GM18519 (cell line): Measurements from ENCODE around the gene EIF1B.
"Not testable (repeated sequence)": the region's sequence is repeated elsewhere in the genome, so short reads cannot be mapped to it uniquely, and the experiment has no call there.

ENCODE experiments used
- ATAC-seq: cut with Tn5 transposase; IDR thresholded peaks from one replicate; pipeline ENCODE4 v1.9.1; 2021; ENCODE audit warnings: mild to moderate bottlenecking, moderate library complexity; ENCODE audit not compliant: unreplicated experiment, low FRiP score

Gene EIF1B

DNA sequence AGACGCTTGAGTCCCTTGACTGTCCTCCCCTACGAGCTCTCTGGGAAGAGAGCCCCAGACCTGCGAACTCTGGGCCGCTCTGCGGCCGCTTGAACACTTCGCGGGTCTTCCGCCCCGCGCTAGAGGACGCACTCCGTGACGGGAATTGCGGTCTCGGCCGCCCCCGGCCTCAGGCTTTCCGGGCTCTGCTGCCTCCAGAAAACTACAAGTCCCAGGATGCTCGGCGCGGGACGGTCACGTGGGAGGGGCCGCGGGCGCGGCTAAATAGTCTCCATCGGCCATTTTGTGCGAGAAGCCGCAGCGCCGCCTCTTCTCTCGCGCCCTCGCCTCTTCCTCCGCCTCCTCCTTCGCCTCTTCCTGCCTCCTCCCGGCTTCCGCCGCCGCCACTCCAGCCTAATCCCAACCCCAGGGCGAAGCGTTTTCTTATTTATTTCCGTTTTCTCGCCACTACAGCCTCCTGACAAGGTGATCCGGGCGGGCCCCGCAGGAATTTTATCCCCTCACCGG, at the start of gene EIF1B:
Gene EIF1B, plus strand, starts transcription at position 290 of the 507 bp plus-strand sequence. CDS start 235 bp downstream, outside the sequence.
- peak; percentile 97 for ATAC-seq

DNA sequence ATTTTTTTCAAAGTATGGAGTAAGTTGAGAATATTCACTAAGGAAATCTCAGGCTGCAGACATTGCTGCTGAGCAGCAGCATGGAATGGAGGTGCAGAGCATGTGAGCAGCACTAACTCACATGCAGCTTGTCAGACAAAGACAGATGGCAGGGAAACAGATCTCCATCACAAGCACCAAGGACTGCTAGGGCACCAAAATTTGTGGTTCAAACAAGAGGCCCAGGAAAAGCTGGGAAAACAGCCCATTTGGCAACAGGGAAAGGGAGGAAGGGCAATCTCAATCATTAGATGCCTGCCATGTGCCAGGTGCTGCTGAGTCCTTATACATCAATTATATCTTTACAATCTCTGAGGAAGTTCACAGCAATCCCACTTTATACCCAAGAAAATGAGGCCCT, 47.2 kb upstream of the EIF1B start:
- ATAC-seq, result no peak

DNA sequence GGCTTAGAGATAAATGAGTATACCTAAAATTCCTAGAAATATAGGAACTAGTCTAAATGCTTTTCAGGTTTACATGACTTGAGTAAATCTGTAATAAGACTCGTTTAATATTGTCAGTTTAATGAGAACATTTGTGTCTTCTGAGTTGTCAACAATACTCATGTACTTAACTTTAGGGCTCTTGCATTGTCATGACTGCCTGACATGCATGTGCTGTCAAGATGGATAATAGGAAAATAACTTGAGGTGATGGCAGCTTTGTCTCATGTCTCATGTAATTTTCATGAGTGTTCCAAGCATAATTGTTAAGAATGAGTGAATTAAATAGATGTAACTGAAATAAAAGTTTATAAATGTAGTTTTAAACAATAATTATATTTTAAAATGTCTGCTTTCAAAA, 45.1 kb upstream of the EIF1B start:
- ATAC-seq, result no peak

DNA sequence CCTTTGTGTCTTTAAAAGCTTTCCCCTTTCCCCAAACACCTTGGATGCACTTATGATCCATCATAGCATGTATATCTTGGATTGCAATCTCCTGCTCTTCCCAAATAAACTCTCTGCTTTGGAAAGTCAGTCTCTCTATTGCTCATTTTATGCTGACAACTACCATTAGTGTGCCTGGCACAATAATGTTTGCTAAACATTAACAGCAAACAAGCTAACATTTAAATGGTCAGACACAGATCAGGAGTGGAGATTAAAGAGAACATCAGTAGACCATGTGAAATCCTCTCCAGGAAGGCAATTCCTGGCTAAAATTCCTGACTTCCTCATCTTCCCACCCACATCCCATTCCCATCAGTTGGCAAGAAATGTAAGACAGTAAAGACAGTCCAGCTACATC, 44.3 kb upstream of the EIF1B start:
- no peak for ATAC-seq

DNA sequence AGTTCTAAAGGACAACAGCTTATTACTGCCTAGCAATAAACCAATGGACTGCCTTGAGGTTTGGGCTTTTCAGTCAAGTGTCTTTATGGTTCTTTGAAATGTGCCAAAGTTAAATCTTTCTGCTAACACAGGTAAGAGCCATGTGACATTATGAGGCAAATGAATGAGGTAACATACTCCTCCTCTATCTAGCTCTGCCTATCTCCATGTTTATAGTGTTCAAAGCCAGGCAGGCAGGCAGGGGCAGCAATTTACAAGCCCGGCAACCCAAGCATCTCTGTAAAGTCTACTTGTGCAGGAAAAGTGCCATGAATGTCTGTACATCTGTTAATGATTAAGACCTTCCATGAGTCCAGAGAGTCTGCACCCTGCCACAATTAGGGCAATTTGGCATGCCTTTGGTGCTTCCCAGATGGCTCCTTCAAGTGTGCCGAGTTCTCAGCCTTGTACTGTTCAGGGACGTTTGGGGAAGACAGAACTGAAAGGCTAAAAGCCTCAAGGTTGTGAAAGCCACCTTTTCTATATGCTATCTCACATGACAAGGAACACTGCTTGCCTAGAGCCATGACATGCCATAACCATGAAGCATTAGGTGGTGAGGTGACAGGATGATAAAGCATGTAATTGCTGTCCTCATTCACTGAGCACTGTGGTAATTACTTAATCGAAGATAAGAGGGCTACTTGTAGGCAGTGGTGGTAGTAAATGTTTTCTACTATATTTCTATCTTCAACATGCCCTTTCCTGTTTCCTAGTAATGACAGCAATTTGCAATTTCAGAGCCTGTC, 41.4 kb upstream of the EIF1B start:
- no peak for ATAC-seq

DNA sequence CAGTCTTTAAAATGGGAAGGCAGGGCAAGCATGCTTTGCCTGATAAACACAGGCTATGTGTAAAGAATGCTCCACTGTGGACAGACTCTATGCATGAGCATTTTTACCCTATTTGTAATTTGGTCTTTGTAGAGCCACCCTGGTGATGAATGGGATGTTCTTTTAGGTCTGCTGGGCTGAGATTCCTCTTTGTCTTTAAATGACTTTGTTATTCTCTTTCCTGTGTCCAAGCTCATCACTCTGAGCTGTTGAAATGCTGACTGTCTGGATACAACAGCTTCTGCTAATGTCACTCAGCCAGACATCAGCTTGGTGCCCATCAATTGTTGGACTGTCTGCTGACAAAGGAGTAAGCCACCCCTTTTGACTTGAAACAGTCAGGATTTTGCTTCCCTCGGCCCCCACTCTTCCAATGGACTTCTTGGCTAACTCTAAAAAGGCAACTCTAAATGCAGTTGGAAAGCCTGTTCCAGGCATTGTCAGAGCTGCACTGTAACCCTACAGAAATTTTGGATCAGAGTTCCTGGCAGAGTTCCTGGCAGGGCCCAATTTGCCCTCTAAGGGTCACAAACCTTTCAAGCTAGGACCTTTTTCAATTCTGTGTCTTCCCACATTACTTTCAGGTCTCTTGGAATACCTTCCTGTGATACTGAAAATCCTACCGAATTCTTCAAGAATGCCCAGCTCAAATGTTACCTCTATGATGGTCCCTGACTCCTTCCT, 40.5 kb upstream of the EIF1B start:
- no peak for ATAC-seq

DNA sequence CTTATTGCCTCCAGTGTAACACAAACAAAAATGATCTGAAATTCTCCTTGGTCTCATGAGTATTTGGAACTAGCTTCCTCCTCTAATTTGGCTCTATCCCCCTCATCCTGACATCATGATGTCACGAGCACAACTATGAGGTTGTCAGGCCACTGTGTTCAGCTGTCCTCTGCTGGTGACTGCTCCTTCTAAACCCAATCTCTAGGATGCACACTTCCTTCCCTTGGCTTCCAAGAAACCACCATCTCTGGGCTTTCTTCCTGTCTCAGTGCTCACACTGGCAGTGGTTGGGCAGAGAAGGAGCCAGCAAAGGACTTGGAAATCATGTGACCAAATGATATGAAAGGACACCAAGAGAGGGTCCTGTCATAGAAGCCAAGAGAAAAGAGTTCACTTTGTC, 30.7 kb upstream of the EIF1B start:
- ATAC-seq, result no peak

DNA sequence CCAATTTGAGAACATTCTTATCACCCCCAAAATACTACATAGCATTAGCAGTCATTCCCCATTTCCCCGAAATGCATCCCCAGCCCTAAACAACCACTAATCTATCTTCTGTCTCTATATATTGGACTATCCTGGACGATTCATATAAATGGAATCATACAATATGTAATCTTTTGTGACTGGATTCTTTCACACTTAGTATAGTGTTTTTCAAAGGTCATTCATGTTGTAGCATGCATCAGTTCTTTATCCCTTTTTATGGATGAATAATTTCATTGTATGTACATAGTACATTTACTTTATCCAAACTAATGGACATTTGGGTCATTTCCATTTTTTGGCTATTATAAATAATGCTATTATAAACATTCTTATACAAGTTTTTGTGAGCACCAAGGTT, 27.5 kb upstream of the EIF1B start:
- ATAC-seq, result no peak

DNA sequence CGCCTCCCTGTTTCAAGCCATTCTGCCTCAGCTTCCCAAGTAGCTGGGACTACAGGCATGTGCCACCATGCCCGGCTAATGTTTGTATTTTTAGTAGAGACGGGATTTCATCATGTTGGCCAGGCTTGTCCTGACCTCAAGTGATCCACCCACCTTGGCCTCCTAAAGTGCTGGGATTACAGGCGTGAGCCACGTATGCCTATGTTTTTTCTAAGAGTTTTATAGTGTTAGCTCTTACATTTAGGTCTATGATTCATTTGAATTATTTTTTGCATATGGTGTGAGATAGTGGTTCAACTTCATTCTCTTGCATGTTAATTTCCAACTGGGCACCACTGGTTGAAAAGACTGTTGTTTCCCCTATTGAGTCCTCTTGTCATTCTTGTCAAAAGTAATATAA, 26.4 kb upstream of the EIF1B start:
- ATAC-seq, result not testable (repeated sequence)

DNA sequence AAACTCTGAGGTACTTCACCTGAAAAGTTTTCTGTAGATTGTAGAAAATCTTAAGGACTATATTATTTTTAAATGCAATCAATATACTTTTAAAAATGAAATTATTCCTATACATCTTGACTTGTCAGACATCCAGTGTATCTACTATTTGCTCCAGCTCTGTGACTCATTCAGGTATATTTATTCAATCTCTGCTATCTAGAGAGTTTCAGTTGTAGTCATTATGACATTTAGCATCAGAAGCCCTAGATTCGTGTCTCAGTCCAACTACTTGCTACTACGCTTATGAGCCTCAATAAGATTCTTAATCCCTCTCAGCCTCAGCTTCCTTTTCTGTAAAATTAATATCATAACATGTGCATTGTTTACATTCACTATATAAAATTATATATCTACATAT, 22.3 kb upstream of the EIF1B start:
- no peak for ATAC-seq

DNA sequence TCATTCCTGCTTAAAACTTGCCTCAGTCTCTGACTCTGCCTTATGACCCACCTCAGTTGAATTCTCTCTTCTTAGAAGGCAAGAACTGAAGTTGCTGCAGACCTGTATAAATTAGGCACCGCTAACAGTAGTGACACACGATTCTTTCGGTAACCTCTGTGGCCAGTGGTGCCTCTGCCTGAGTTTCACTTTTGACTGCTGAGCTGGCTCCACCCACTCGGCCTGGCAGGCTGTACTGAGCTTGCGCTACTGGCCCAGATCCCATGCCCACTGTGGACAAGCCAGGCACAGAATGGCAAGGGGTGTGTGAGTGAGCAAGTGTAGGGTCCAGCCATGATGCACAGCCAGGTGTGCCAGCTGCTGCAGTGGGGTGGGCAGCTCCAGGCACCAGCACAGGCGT, 19.1 kb upstream of the EIF1B start:
- ATAC-seq, result no peak

DNA sequence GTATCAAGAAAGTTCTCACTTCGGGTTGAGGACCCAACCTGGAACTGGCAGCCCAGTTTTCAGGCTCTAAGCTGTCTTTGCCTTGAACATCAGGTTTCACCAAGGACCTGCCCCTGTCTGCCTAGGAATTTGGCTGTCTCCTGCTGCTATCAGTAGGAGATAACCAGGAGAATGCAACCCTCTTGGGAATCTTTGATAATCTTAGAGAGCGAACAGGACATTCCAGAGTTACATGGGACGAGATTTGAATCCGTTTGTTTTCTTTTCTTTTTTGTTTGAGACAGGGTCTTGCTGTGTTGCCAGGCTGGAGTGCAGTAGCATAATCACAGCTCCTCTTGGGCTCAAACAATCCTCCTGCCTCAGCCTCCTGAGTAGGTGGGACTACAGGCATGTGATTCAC, 18.0 kb upstream of the EIF1B start:
- ATAC-seq, result no peak

DNA sequence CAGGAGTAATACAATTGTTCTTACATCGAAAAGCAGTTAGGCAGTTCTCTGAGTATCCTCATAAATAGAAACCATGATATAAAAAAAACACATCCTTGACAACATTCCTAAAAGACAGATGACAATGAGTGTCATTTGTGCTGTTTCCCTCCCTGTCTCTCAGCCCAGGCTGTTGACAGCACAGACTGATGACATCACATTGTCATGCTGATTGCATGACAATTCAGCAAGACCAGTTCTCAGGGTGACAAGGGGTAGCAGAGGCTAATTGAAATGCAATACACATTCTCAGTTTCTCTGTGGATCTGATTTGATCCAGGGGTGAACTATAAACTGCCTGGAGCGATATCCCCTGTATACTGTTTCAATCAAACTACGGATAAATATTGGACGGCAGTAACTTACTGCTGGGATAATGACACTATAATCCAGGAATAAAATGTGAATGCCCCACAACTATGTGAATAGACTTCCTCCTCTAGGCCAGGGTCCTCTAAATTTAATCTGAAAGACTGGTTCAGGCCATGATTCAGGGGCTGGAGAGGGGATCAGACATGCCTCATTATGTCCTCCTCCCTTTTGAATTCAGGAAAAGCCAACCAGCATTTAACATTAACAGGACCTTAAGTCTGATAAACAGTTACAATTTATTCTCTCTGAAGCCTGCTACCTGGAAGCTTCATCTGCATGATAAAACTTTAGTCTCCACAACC, 16.7 kb upstream of the EIF1B start:
- ATAC-seq, result no peak

DNA sequence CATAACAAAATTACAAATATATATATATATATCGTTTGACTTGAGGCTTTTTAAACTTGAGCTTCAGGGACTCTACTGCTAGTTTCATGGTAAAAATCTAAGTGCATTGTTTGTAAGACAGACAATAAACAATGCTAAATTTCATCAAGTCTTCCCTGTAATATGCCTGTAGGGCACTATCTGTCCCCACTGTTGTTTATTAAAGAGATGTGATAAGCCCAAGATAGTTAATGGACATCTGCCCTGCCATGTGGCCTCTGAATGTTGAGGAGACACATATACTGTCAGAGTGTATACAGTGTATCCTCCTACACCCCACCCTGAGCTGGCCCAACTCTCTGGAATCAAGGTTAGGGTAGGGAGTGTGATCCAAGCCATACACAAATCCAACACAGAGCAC, 15.1 kb upstream of the EIF1B start:
- ATAC-seq, result no peak

DNA sequence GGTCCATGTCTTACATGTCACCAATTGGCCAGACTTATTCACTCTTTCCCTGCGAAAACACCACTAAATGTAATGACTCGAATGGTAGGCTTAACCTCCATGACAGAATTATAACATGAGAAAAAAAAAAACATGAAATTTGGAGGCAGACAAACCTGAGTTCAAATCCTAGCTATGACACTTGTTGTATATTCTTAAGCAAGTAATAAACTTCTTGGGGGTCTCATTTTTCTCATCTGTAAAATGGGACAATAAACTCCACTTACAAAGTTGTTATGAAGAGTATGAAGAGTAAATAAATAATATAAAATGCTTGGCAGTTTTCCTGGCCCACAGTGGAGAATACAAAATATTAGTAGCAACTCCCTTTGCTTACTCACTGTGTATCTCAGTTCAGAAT, 11.4 kb upstream of the EIF1B start:
- no peak for ATAC-seq

DNA sequence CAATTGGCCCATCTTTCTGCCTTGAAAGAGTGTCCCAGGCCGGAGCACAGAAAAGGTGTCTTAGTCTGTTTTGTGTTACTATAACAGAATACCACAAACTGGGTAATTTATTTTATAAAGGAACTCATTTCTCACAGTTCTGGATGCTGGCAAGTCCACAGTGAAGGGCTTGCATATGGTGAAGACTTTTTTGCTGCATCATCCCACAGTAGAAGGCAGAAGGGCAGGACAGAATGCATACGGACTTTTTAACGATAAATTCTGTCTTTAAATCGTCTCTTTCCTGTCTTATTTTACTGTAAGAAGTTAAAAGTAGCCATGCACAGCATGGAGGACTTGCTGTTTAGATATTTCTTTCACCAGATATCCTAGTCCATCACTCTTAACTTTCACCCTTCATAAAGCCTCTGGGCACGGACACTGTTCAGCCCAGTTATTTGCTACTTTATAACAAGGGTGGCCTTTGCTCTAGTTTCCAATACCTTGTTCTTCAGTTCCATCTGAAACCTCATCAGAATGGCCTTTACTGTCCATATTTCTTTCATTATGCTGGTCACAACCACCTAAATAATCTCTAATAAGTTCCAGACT, 10.3 kb upstream of the EIF1B start:
- no peak for ATAC-seq

DNA sequence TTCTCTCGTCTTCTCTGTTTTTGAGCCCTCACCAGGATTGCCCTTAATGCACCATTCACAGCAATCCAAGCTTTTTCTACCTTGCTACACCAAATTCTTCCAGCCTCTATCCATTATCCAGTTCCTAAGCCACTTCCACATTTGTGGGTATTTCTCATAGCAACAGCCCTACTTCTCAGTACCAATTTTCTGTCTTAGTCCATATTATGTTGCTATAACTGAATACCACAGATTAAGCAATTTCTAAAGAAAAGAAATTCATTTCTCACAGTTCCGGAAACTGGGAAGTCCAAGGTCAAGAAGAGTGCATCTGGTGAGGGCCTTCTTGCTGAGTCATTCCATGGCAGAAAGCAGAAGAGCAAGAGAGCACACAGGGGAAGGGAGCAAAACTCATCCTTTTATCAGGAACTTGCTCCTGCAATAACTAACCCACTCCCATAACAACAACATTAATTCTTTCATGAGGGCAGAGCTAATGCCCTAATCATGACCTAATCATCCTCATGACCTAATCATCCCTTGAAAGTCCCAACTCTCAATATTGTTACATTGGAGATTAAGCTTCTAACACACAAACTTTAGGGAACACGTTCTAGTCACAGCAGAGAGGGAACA, 9.7 kb upstream of the EIF1B start:
- ATAC-seq, result no peak

DNA sequence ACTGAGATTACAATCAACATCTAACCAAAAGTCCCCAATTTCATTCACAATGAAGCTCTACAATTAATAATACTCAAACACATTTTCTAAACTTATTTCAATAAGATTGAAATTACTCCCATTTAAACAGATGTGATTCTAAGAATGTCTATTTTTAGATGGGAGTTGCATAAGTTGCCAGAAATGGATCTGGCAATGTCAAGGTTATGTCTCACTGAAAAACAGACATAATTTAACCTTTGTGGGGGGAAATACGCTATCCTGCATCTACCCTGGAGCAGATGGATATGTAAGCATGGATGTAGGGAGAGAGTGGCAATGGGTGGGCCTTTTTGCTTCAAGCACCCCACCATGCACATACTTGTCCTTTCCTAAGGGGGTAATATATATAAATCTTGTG, 6.7 kb upstream of the EIF1B start:
- no peak for ATAC-seq

DNA sequence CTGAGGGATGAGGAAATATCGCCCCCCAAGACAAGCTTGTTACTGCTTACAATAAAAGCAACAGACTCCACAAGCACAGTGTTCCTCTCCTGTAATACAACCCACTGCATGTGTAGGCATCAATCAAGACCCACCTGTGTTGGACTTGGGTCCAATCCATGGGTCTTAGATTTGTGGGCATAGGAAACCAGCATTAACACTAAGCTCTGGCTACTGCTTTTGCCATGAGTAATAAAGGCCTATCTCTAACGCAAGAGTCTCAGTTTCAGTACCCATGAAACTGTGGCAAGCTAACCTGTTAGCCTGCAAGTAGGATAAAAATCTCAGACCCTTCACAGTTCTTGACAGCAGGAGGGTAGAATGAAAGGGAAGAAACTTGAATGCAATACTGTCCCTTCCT, 5.2 kb upstream of the EIF1B start:
- no peak for ATAC-seq

DNA sequence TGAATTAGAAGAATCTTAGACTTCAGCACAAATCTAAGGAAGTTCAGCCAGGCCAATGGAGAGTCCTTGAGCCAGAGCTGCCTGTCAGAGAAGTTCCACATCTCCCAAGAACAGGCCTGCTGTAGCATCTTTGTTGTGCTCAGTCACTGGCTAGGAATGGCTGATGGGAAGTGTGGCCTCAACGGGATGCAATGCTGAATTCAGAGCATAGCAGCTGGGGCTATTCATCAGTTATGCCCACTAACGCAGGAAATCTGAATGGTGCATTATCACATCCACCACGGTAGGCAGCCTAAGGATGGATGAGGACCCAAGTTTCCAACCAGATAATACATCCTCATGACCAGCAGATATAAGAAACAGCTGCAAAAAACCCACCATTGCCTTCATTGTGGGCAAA, 3.2 kb upstream of the EIF1B start:
- ATAC-seq, result no peak

DNA sequence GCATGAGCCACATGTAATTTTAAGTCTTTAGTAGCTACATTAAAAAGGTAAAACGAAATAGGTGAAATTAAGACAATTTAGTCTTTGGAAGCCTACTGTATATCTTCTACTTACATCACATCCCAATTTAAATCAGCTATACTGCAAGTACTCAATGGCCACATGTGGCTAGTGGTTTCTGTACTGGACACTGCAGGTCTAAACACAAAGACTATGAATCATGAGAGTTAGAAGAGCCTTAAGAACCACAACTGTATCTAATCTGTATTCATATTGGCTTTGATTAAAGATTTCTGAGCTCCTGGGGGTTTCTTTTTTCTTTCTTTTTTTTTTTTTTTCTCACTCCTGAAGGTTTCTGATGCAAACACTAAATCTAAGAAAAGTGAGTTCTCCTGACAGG, 2.3 kb upstream of the EIF1B start:
- no peak for ATAC-seq
